ENCODE measurements around the gene NPDC1. TPM values are rescaled to one million over a fixed set of nuclear protein-coding genes. Genes with fewer than 3 reads are reported as not detected.

Gene NPDC1
- polyA plus RNA-seq, 1 experiment = 31.9 TPM

DNA sequence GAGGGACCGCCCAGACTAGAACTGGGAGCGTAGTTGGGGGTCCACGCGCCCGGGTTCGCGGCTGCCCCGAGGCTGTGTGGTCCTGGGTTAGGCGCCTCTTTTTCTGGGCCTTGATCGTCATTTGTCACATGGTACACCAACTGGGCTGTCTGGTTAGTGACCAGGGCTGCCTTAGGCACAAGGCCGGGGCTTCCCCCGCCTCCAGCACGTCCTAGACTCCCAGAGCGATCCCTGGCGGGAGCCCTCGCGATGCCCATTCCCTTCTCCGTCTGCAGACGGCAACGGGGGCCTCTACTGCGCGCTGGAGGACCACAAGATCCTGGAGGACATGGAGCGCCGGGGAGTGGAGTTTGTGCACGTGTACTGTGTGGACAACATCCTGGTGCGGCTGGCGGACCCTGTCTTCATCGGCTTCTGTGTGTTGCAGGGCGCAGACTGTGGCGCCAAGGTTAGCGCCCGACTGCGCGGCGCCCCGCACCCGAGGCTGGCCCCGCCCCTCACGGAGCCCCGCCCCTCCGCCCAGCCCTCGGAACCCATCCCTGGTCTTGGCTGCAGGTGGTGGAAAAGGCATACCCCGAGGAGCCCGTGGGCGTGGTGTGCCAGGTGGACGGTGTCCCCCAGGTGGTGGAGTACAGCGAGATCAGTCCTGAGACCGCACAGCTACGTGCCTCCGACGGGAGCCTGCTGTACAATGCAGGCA is 32.9 kb upstream of the NPDC1 start:
- no peak for DNase-seq (ENCODE audit: low read depth)
- POLR2A ChIA-PET = no interaction called here
- H3K4me3 ChIP-seq (ENCODE audit: low read depth, low read length) = peak overlapping the region; percentile 75; the same call in 1 of the 2 replicates

DNA sequence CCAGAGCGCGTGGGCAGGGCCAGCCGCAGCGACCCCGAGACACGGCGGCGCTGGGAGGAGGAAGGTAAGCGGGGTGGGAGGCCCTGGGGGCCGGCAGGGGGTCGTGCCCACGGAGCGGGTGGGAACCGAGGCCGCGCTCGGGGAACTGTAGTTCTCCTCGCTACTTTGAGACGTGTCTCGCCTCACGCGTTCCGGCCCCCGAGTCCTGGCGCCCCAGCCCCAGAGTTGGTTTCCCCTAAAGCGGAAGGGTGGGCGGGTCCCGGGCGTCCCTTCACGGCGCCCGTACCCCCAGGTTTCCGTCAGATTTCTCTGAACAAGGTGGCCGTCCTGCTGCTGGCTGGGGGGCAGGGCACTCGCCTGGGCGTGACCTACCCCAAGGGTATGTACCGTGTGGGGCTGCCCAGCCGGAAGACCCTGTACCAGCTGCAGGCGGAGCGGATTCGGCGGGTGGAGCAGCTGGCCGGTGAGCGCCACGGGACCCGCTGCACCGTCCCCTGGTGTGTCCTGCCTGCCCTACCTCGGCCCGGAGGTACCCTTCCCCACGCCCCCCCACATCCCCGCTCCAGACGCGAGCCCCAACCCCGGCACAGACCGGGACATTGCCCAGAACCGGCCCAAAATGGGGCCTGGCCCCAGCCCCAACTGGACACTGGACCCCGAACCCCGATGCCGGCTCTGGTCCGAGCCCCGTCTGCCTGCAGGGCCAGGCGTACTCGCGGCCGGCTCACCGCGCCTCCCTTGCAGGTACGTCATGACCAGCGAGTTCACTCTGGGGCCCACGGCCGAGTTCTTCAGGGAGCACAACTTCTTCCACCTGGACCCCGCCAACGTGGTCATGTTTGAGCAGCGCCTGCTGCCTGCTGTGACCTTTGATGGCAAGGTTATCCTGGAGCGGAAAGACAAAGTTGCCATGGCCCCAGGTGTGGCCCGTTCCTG is 32.0 kb upstream of the NPDC1 start:
- peaks cover 29% of the 10 kb centered on the region for H3K36me3 ChIP-seq (ENCODE audit: control insufficient read depth, insufficient read depth, low read length)
- H3K27me3 ChIP-seq (ENCODE audit: control insufficient read depth, insufficient read depth, low read length) = no peaks in the 10 kb centered on the region
- ChIA-PET CTCF (interaction anchor here (0.6 to 7.7 kb wide), 2 partner anchors 12 to 325 kb away, joined by 3 to 69 read pairs; no protein-coding TSS in a partner anchor), POLR2A (interaction anchor here (0.7 kb wide), 1 partner anchor 9 kb away, joined by 4 read pairs; the partner anchor contains the start of gene MAN1B1)
- no peak for DNase-seq (ENCODE audit: low read depth)
- TF ChIP-seq, protein P1, sequence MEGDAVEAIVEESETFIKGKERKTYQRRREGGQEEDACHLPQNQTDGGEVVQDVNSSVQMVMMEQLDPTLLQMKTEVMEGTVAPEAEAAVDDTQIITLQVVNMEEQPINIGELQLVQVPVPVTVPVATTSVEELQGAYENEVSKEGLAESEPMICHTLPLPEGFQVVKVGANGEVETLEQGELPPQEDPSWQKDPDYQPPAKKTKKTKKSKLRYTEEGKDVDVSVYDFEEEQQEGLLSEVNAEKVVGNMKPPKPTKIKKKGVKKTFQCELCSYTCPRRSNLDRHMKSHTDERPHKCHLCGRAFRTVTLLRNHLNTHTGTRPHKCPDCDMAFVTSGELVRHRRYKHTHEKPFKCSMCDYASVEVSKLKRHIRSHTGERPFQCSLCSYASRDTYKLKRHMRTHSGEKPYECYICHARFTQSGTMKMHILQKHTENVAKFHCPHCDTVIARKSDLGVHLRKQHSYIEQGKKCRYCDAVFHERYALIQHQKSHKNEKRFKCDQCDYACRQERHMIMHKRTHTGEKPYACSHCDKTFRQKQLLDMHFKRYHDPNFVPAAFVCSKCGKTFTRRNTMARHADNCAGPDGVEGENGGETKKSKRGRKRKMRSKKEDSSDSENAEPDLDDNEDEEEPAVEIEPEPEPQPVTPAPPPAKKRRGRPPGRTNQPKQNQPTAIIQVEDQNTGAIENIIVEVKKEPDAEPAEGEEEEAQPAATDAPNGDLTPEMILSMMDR (IDR thresholded peaks at IDR 0.05; ENCODE audit: insufficient read depth, low read depth, low read length) = no peak
- peak overlapping the region; percentile 75 for H3K4me3 ChIP-seq (ENCODE audit: low read depth, low read length)

More for the DNA sequence above, 32.9 kb upstream of the NPDC1 start:
- Histone ChIP-seq H3K36me3 (ENCODE audit: control insufficient read depth, insufficient read depth, low read length) (peaks cover 29% of the 10 kb centered on the region), H3K27me3 (ENCODE audit: control insufficient read depth, insufficient read depth, low read length) (no peaks in the 10 kb centered on the region)
- CTCF ChIA-PET = interaction anchor here (7.7 kb wide), 1 partner anchor 13 kb away, joined by 69 read pairs; no protein-coding TSS in a partner anchor
- TF ChIP-seq, protein P1 (IDR thresholded peaks at IDR 0.05; ENCODE audit: insufficient read depth, low read depth, low read length) = no peak

DNA sequence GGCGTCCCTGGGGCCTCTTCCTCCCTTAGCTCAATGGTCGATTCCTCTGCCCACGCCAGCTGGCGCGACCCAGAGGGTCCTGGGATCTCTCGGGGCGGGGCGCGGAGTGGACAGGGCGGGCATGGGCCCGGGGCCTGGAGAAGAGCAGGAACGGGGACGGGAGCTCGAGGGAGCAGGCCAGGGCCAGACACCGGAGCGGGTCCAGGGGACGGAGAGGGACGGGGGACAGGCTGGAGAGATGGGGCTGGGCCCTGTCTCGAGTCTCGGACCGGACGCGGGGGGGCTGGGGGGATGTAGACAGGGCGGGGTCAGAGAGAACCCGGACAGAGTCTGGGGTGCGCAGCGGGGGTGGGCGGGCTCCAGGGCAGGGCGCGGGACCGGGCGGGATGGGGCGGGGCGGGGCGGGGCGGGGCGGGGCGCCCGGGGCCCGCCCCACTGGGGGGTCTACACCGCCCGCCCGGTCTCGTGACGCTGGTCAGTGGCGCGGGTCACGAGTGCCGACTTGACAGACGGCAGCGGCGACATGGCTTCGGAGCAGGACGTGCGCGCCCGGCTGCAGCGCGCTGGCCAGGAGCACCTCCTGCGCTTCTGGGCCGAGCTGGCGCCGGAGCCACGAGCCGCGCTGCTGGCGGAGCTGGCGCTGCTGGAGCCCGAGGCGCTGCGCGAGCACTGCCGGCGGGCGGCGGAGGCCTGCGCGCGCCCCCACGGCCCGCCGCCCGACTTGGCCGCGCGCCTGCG is 31.2 kb upstream of the NPDC1 start, which contains the start of gene UAP1L1:
UAP1L1 (plus strand) TSS at position 508 of the 738 bp plus-strand sequence; CDS start at position 524, 16 bp downstream.
- TF ChIP-seq, protein P1 (IDR thresholded peaks at IDR 0.05; ENCODE audit: insufficient read depth, low read depth, low read length) = no peak
- Histone ChIP-seq H3K36me3 (ENCODE audit: control insufficient read depth, insufficient read depth, low read length) (peaks cover 23% of the 10 kb centered on the region), H3K27me3 (ENCODE audit: control insufficient read depth, insufficient read depth, low read length) (no peaks in the 10 kb centered on the region), H3K4me3 (ENCODE audit: low read depth, low read length) (peak within 1 kb of the TSS; percentile 75)
- ChIA-PET POLR2A (interaction anchor here (0.7 kb wide), 1 partner anchor 10 kb away, joined by 4 read pairs; the partner anchor contains the start of gene MAN1B1), CTCF (interaction anchor here (0.6 to 7.7 kb wide), 4 partner anchors 11 to 324 kb away, joined by 3 to 69 read pairs (median 6); no protein-coding TSS in a partner anchor)
- DNase-seq (ENCODE audit: low read depth) = no peak

DNA sequence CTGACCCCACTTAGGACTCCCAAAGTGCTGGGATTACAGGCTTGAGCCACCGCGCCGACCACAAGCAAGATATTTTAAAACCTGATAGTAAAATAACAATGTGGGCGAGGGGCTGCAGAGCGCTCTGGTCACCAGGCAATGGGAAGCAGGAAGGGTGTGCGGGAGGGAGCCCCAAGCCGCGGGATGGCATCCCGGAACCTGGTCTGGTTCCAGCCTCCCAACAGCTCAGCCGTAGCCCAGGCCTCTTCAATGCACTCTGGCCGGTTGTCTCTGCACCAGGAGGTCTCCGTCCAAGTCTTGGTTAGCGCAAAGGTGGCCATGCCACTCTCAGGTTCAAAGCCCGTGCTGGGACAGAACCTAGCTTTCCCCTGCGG is 30.6 kb upstream of the NPDC1 start:
- DNase-seq (ENCODE audit: low read depth) = no peak
- POLR2A ChIA-PET = no interaction called here
- TF ChIP-seq, protein P1 (IDR thresholded peaks at IDR 0.05; ENCODE audit: insufficient read depth, low read depth, low read length) = no peak
- peak overlapping the region; percentile 75 for H3K4me3 ChIP-seq (ENCODE audit: low read depth, low read length)
- CTCF ChIA-PET = interaction anchor here (1.3 to 7.7 kb wide), 3 partner anchors 11 to 47 kb away, joined by 3 to 69 read pairs (median 10); no protein-coding TSS in a partner anchor
- H3K36me3 ChIP-seq (ENCODE audit: control insufficient read depth, insufficient read depth, low read length) = peaks cover 20% of the 10 kb centered on the region
- H3K27me3 ChIP-seq (ENCODE audit: control insufficient read depth, insufficient read depth, low read length) = no peaks in the 10 kb centered on the region
